PC-9 (cell line): ENCODE results near the gene GATB. TPM values are rescaled to one million over a fixed set of nuclear protein-coding genes. Genes with fewer than 3 reads are reported as not detected.

ENCODE experiments used
- BruUV-seq: library from RNA; stranded (reverse); fragments of 400-500 nt; replicated peaks from 2 replicates; lab custom pipeline; 2021; lab: Mats Ljungman, UMichigan
- CTCF ChIA-PET: fragments of 300-600 bp; sonication (Branson Sonifier 250); formaldehyde crosslinking; loops from one replicate; lab custom pipeline; 2022; ENCODE audit warnings: antibody characterized with exemption; lab: Charles Lee
- POLR2A ChIA-PET: fragments of 300-600 bp; sonication (Branson Sonifier 250); formaldehyde crosslinking; loops from one replicate; lab custom pipeline; 2022; ENCODE audit warnings: antibody characterized with exemption; ENCODE audit not compliant: unreplicated experiment; lab: Charles Lee
- DNase-seq, 2 experiments: peaks; one replicate each; pipeline versions ENCODE4 v3.0.0 to v3.0.0-alpha.2; 2015 to 2022; ENCODE audit warnings: mixed read lengths in 1 of 2
- H2AFZ ChIP-seq: fragments of 200-600 bp; sonication (generic); 2 replicates; pipeline ENCODE4 v1.8.1; 2017; ENCODE audit warnings: antibody characterized with exemption
- H3F3A ChIP-seq: fragments of 200-600 bp; sonication (generic); 2 replicates; pipeline ENCODE4 v1.8.1; 2017; ENCODE audit warnings: antibody characterized with exemption, mild to moderate bottlenecking, low read depth; ENCODE audit not compliant: insufficient read depth
- H3K27ac ChIP-seq: fragments of 200-600 bp; sonication (generic); 2 replicates; pipeline ENCODE4 v1.6.1; 2016; ENCODE audit warnings: mixed run types
- H3K27me3 ChIP-seq: fragments of 200-600 bp; sonication (generic); 2 replicates; pipeline ENCODE4 v1.6.1; 2016; ENCODE audit warnings: low read depth, mixed run types; ENCODE audit not compliant: insufficient read depth
- H3K36me3 ChIP-seq: fragments of 200-600 bp; sonication (generic); 2 replicates; pipeline ENCODE4 v1.6.1; 2016; ENCODE audit warnings: low read depth, mixed run types
- H3K4me1 ChIP-seq: fragments of 200-600 bp; sonication (generic); replicated peaks from 2 replicates; pipeline ENCODE4 v1.6.1; 2016; ENCODE audit warnings: mixed run types; ENCODE audit not compliant: insufficient read depth
- H3K4me2 ChIP-seq: fragments of 200-600 bp; sonication (generic); 2 replicates; pipeline ENCODE4 v1.6.1; 2017; ENCODE audit warnings: mixed run types
- H3K4me3 ChIP-seq: fragments of 200-600 bp; sonication (generic); 2 replicates; pipeline ENCODE4 v1.6.1; 2016; ENCODE audit warnings: mixed run types
- H3K79me2 ChIP-seq: fragments of 200-600 bp; sonication (generic); 2 replicates; pipeline ENCODE4 v1.6.1; 2017; ENCODE audit warnings: low read depth, mixed run types
- H3K9me2 ChIP-seq: fragments of 200-600 bp; sonication (generic); 2 replicates; pipeline ENCODE4 v1.8.1; 2017; ENCODE audit warnings: mild to moderate bottlenecking; ENCODE audit not compliant: insufficient read depth
- H3K9me3 ChIP-seq: fragments of 200-600 bp; sonication (generic); 2 replicates; pipeline ENCODE4 v1.8.1; 2016; ENCODE audit warnings: low read depth; ENCODE audit not compliant: insufficient read depth
- H4K20me1 ChIP-seq: fragments of 200-600 bp; sonication (generic); 2 replicates; pipeline ENCODE4 v1.8.1; 2017; ENCODE audit not compliant: insufficient read depth
- CTCF ChIP-seq: fragments of 200-600 bp; sonication (generic); conservative IDR thresholded peaks from 2 replicates; pipeline ENCODE4 v1.6.1; 2017; ENCODE audit warnings: mixed run types, antibody characterized with exemption, mild to moderate bottlenecking, moderate library complexity
- EZH2 ChIP-seq: fragments of 200-600 bp; sonication (generic); IDR thresholded peaks from 2 replicates; pipeline ENCODE4 v1.8.0; 2017; ENCODE audit warnings: antibody characterized with exemption, low read depth
- intact Hi-C: fragments of 100-400 bp; cut with micrococcal nuclease; formaldehyde crosslinking; loops from one replicate; pipeline ENCODE4 v1.10.0; 2022; ENCODE audit not compliant: unreplicated experiment
- total RNA-seq: library from RNA; stranded (reverse); gene quantifications from 2 replicates; pipeline ENCODE4 v1.2.3, GENCODE V29; 2021

Gene GATB
- total RNA-seq, 1 experiment from 2014 or later: 24.2 TPM

DNA sequence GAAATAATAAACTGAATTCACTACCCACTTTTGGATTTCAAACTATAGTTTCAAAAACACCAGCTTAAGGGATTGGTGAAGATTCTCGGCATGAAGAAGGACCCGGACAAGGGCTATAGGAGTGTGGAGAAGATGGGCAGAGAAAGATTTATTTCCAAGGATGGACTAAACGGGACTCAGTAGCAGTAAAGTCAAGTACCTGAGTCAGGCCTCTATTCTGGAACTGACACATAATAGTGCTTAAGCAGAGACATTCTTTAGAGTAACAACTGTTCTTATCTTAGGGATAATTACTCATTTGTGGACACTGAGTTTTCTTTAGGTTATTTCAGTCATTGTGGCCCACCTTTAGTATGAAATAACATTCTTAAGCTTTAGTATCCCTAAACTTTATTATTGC is 134.6 kb downstream of the GATB start:
- Histone ChIP-seq H3K4me1 (no peaks in the 10 kb centered on the region), H3K79me2 (no peaks in the 10 kb centered on the region), H3K9me2 (no peaks in the 10 kb centered on the region), H4K20me1 (no peaks in the 10 kb centered on the region), H3K27ac (no peak overlapping the region), H3K36me3 (no peaks in the 10 kb centered on the region), H3F3A (no peaks in the 10 kb centered on the region), H3K4me2 (no peak overlapping the region), H3K27me3 (no peaks in the 10 kb centered on the region), H3K9me3 (no peaks in the 10 kb centered on the region), H3K4me3 (no peak overlapping the region), H2AFZ (no peak overlapping the region)
- ChIA-PET POLR2A (no interaction called here), CTCF (no interaction called here)
- intact Hi-C loops: no loop called here
- no peak for DNase-seq
- BruUV-seq: no TSS peak
- TF ChIP-seq EZH2 (no peak), CTCF (no peak)

- H3K36me3 ChIP-seq: no peaks in the 10 kb centered on the region
- DNase-seq: no peak
- no peak overlapping the region for H3K4me3 ChIP-seq
- H3F3A ChIP-seq: no peaks in the 10 kb centered on the region
- H3K9me3 ChIP-seq: no peaks in the 10 kb centered on the region
- intact Hi-C loops: no loop called here
- POLR2A ChIA-PET: no interaction called here
- no peaks in the 10 kb centered on the region for H3K4me1 ChIP-seq
- H3K79me2 ChIP-seq: no peaks in the 10 kb centered on the region
- TF ChIP-seq CTCF: no peak
- no peak for TF ChIP-seq EZH2
- H3K27ac ChIP-seq: no peak overlapping the region
- H3K9me2 ChIP-seq: no peaks in the 10 kb centered on the region
- H4K20me1 ChIP-seq: no peaks in the 10 kb centered on the region
- H3K27me3 ChIP-seq: no peaks in the 10 kb centered on the region
- CTCF ChIA-PET: no interaction called here
- no peak overlapping the region for H2AFZ ChIP-seq
- H3K4me2 ChIP-seq: no peak overlapping the region
- no TSS peak for BruUV-seq
Observed at GRCh38 chr4:151624626-151625565, 135.9 kb downstream of the GATB start.
